Renal cortex interstitium (tissue), 11 donors: ENCODE data around the gene LTK. TPM values are rescaled to one million over a fixed set of nuclear protein-coding genes. Genes with fewer than 3 reads are reported as not detected.
A peak's percentile ranks its signal among the peaks of the same experiment; 100 is the strongest.
"Not testable (repeated sequence)": the region's sequence is repeated elsewhere in the genome, so short reads cannot be mapped to it uniquely, and the experiment has no call there.

Source experiments
- DNase-seq, 11 donors: peaks; one replicate each; pipeline ENCODE4 v3.0.0-alpha.2; 2013; ENCODE audit warnings: low read depth in 9 of 11, low spot score in 4 of 11; ENCODE audit errors: extremely low read depth in 1 of 11
- polyA plus RNA-seq, 3 donors: library from polyadenylated mRNA; unstranded; fragments of 120-200 nt; gene quantifications; one replicate each; pipeline ENCODE4 v1.2.1, GENCODE V29; 2013; ENCODE audit not compliant: insufficient read length in 3 of 3

Gene LTK
- polyA plus RNA-seq, 3 donors = 1.9 to 2.8 (median 2.2) TPM

DNA sequence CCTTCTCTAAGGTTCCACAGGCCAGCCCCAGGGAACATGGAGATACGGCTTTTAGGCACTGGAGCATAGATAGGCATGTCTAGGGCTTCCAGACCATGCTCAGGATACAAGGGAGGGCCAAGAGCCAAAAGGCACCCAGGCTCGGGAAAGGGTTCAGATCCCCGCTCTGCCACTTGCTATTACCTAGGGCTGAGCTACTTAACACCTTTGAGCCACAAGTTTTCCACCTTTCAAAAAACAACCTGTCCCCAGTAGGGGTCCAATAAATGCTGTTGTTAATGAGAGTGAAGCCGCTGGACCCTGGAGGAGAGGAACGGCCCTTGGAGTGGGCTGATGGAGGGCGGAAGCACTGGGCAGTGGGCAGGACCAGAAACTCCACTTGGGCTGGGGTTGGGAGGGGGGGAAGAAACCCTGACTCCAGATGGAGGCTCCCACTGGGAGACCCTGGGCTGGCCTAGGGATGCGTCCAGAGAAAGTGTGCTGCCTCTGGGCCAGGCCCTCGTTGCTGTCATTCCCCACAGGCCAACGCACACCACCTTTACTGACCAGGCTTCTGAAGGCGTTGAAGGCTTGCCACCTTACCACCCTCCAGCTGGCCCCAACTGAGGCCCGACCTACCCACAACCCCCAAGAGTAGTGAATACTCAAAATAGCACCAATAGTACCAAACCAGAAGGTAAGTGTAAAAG is 28.5 kb downstream of the LTK start:
- no peak for DNase-seq

DNA sequence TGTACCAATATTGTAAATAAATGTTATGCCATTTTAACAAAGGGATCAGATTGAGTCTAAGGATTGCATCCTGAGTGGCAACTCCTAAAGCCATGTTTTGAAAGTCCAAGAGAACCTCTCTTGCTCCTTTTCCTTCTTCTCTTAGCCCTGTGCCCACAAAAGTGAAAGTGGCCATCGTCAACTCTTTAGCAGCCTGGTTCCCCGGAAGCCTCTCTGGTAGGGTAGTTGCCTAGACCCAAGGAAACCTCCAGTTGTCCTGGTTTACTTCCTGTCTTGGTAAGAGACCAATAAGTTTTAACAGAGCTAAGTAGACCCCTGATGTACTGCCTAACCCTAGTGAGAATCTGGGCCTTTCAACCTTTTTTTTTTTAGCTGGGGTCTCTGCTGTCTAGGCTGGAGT is 30.1 kb downstream of the LTK start:
- DNase-seq = no peak

DNA sequence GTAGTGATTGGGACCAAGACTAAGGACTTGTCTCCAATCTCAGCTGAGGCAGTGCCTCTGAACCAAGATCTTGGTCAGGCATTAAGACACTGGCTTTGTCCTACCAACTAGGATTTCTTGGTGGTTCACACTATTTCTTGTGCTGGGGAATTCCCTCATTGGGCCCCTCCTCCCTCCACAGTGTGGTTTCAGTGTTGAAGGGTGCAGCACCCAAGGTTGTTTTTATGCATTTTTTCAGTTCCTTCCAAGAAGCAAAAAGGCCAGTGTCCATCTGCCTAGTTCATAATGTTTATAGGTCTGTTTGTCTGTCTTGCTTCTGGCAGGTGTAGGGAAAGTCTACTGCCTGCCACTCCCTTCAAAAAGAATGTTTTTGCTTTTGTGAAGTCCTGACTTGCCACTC is 30.5 kb downstream of the LTK start:
- no peak for DNase-seq

DNA sequence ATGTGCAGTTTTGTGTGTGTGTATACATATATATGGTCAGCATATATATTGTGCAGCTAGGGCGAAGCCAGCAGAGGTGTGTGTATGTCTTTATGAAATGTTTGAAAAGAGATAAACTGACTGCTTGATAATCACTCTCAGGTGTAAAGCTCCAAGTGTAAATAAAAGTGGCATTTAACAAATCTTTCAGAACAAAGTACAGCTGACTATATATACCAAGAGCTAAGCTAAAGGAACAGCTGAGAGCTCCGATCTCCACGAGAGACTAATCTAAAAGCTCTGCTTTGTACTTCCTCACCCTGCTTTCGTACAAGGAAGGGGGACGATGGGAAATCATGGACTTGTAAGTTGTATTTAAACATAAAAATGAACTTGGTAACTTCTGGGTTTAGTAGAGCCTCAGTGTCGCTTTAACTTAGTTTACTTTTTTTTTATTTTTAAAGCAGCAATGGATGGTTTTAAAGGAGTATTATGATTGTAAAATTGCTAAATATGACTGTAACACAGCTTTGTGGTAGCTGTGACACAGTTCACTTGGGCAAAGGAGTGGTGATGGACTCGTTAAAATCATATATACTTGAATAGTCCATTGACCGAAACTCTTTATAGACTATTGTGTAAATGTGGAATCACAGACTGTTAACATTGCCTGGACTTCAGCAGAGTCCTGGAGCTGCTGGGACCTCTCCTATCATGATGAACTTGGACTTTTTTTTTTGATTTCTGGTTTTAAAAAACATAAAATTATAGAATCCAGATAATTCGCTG is 31.3 kb downstream of the LTK start:
- DNase-seq = no peak

DNA sequence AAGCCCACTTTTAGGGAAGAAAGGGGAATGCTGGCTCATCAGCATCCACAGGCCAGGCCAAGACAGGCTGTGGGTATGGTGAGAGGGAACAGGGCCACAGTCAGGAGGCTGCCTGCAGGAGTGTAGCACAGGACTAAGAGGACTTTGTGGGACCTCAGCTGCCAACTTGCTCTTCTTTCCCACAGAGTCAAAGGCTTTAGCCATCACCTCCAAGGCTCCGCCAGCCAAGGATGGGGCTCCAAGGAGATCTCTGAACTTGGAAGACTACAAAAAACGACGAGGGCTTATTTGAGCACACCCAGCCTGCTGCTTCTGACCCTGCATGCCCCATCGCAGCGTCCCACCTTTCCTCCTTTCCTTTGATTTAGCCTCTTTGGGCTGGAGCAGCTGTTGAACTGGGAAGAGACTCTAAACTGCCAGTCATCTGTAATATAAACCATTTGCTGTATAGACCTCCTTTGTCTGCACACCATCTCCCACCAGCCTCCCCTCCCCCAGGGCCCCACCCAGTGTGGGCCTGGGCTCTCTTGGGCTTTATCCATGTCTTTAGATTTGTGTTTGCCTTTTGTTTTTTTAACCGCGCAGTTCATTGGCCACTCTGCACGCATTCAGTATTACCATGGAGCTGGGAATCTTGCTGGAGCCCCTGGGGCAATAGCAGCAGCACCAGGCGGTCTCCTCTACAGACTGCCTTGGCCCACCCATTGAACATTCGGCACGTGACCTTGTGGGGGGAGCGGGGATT is 33.1 kb downstream of the LTK start:
- no peak for DNase-seq

DNA sequence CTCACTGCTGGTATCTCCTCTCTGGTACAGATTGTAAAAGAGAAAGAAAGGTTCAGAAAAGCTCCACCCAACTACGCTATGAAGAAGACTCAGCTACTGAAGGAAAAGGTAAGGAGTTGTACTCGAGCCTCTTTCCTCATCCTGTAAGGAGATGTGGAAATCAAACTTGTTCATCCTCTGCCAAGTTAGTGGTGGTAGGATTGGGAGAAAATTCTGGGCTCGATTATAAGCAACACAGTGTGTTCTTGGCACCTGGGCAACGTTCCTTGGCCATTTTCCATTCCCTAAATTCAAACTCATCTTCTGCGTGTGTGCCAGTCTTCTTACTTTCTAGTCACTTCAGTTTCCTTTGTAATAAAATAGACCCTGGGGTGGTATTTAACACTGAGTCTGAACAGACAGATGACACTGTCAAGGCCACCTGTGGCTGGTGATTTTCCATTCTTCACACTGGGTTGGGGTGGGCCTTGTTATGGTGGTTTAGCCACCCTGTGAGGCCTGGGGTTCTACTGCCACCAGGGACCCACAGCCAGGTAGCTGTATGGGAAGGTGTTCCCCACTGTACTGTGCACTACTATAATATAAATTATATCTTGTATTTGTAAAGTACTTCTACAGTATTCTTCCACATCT is 37.1 kb downstream of the LTK start:
- no peak for DNase-seq

DNA sequence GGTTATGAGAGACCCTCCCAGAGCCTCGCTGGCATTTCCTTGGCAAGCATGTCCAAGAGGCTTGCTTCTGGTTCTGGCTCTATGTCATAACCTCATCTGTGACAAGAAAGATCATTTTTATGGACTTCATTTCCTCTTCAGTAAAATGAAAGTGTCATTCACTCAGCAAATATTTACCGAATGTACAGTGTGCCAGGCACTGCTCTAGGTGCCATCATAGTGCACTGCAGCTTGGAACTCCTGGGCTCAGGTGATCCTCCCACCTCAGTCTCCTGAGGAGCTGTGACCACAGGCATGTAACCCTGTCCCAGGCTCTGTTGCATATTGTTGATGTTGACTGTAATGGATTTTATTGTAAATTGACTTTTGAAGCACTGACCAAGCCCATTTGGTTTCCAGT is 38.7 kb downstream of the LTK start:
- DNase-seq = no peak

DNA sequence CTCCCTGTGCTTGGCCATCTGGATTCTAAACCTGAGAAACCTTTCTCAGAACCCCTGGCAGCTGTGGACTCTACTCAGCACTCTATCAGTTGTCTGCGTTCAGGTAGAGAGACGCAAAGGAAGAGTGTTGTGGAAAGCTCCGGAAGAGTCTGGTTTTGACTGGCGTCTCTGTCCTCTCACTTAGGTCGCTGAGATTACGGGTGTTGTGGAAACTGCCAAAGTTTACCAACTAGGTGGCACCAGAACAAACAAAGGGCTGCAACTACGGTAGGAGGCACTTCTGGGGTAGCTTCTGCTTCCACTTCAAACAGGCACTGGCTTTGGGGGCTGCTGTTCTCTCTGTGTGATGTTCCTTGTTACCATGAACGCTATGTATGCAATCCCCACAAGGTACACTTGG is 39.2 kb downstream of the LTK start:
- DNase-seq = no peak

DNA sequence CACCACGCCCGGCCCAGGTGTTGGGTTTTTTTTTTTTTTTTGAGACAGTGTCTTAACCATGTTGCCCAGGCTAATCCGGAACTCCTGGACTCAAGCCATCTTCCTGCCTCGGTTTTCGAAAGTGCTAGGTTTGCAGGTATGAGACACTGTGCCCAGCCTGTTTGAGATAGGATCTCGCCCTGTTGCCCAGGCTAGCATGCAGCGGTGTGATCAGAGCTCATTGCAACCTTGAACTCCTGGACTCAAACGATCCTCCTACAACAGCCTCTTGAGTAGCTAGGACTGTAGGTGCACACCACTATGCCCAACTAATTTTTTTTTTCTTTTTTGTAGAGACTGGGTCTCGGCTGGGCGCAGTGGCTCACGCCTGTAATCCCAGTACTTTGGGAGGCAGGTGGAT is 40.2 kb downstream of the LTK start:
- no peak for DNase-seq

DNA sequence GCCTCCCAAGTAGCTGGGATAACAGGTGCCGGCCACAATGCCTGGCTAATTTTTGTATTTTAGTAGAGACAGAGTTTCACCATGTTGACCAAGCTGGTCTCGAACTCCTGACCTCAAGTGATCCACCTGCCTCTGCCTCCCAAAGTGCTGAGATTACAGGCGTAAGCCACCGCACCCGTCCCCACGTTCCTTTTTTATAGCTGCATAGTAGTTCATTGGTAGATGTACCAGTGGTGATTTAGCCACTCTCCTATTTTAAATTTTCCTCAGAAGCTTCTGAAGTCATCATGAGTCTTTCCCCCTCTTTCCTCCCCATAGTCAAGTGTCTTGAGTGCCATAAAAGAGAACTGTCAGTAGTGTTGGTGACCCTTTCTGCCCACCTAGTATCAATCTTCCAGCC is 44.0 kb downstream of the LTK start:
- DNase-seq = not testable (repeated sequence)

DNA sequence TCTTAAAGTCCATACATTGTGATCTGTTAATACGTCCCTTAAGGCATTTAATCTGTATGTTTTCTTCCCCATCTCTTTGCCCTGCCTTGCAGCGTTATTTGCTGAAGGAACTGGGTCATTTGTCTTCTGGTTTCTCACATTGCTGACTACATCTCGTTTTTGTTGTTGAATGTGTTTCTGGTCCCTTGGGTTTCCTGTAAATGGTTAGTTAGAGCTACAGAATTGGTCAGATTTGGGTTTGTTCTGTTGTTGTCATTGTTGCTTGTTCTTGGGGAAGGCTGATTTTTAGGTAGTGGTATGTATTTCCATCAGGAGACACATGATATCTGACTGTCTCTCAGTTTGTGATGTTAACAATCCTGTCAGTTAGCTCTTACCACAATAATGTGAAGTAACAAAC is 46.9 kb downstream of the LTK start:
- no peak for DNase-seq

DNA sequence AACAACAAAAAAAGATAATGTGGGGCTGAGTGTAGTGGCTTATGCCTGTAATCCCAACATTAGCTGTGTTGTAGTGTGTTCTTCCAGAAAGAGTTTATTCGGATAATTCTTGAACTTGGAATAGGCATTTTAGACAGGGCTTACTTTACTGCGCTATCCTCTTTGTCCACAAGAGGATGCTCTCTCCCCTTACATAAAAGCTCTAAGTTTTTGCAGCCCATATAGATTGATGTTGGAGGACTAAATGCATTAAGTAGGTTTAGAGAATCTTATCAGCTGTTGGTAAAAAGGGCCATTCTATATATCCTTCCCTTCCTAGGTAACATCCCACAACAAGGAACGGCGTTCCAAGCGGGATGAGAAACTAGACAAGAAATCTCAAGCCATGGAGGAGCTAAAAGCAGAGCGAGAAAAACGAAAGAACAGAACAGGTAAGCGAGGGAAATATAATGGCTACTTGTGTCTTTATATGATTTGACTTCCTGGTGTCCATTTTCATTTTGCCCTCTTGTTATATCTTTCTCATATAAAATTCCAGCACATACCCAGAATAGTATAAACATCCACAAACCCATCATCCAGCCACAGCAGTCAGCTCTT is 47.7 kb downstream of the LTK start:
- DNase-seq = peak in 9 of 11 donors; percentile 23 to 41 (median 33)

DNA sequence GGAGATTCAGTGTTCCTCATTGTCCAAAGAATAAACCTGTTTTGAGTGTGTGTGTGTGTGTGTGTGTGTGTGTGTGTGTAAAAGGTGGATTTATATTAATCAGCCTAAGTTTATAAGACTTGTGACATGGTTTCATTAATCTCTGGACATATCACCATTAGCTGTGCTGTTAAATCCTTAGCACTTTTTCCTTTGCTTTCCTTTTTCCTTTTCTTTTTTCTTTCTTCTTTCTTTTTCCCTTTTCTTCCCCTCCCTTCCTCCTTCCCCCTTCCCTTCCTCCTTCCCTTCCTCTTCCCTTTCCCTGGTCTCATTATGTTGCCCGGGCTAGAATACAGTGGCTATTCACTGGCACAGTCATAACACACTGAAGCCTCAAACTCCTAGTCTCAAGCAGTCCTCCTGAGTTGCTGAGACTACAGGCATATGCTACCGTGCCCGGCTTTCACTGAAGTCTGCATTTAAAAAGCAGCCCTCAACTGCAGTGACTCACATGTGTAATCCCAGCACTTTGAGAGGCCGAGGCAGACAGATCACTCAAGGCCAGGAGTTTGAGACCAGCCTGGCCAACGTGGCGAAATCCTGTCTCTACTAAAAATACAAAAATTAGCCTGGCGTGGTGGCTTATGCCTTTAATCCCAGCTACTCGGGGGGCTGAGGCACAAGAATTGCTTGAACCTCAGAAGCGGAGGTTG is 48.6 kb downstream of the LTK start:
- DNase-seq = no peak

DNA sequence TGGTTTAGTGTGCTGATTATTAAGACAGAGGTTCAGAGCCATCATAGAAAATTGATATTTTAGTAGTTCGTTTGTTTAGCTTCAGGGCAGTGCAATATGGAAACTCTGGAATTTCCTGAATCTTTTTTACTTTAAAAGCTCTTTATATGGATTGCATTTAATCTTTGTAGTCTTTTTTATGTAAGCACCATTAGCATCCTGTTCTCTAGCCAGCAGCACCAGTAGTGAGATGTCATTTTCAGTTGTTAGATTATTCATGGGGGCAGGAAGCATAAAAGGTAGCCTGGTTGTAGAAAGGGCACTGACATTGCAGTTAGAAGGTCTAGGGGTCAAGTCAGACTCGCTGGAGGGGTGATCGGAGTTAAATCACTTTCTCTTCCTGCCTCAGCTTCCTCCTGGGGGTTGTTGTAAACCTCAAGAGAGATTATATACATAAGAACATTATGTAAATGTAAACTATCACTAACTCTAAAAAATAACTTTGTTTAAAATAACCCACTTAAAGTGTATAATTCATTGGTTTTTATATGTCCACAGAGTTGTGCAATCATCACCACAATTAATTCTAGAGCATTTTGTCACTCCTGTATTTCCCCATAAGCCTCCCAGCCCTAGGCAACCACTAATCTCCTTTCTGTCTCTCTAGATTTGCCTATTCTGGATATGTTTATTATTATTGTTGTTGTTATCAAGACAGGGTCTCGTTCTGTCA is 51.4 kb downstream of the LTK start:
- DNase-seq = no peak
